Measurements from ENCODE around the gene ADAMTS5.

GRCh38 chr21:26966649-26967061 lies 233 bp downstream of the ADAMTS5 start:
- TF ChIP-seq, protein P1, sequence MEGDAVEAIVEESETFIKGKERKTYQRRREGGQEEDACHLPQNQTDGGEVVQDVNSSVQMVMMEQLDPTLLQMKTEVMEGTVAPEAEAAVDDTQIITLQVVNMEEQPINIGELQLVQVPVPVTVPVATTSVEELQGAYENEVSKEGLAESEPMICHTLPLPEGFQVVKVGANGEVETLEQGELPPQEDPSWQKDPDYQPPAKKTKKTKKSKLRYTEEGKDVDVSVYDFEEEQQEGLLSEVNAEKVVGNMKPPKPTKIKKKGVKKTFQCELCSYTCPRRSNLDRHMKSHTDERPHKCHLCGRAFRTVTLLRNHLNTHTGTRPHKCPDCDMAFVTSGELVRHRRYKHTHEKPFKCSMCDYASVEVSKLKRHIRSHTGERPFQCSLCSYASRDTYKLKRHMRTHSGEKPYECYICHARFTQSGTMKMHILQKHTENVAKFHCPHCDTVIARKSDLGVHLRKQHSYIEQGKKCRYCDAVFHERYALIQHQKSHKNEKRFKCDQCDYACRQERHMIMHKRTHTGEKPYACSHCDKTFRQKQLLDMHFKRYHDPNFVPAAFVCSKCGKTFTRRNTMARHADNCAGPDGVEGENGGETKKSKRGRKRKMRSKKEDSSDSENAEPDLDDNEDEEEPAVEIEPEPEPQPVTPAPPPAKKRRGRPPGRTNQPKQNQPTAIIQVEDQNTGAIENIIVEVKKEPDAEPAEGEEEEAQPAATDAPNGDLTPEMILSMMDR (IDR thresholded peaks at IDR 0.05; ENCODE audit: insufficient read depth, low read length) = no peak
- TF ChIP-seq POLR2AphosphoS5 (IDR thresholded peaks at IDR 0.05; ENCODE audit: low read depth) (no peak), REST (IDR thresholded peaks at IDR 0.05; ENCODE audit: insufficient replicate concordance, low read depth) (no peak), SPI1 (IDR thresholded peaks at IDR 0.05; ENCODE audit: borderline replicate concordance, low read depth) (no peak; the same call in 1 of the 2 replicates), GABPA (IDR thresholded peaks at IDR 0.05; ENCODE audit: low read depth) (no peak)

Measured in HL-60 (cell line).